Psoas muscle (tissue), 8 donors: ENCODE results near the gene TFDP1. TPM values are rescaled to one million over a fixed set of nuclear protein-coding genes. Genes with fewer than 3 reads are reported as not detected.

Experiments used
- ATAC-seq, 4 donors: fragments of 200-7000 bp; cut with Tn5 transposase; one replicate each; pipeline ENCODE4 v1.9.1; 2020; ENCODE audit warnings: moderate library complexity in 3 of 4, mild to moderate bottlenecking in 2 of 4
- DNase-seq, 2 donors: peaks; one replicate each; pipeline ENCODE4 v3.0.0-alpha.2; 2020
- H3K27ac ChIP-seq: fragments of 200-600 bp; one replicate; pipeline ENCODE4 v1.8.0; 2022
- H3K27me3 ChIP-seq, 3 donors: fragments of 200-600 bp in 1 of 3; one replicate each; pipeline versions ENCODE4 v1.6.1 to v1.8.0; 2013 to 2022; ENCODE audit warnings: low read length in 2 of 3, mild to moderate bottlenecking in 2 of 3, moderate library complexity in 1 of 3; ENCODE audit not compliant: insufficient read depth in 3 of 3
- H3K36me3 ChIP-seq, 2 donors: fragments of 200-600 bp in 1 of 2; one replicate each; pipeline versions ENCODE4 v1.6.1 to v1.8.0; 2013 to 2022; ENCODE audit warnings: low read depth in 1 of 2, mild to moderate bottlenecking in 1 of 2, moderate library complexity in 1 of 2; ENCODE audit not compliant: insufficient read depth in 1 of 2
- H3K4me1 ChIP-seq: fragments of 200-600 bp; one replicate; pipeline ENCODE4 v1.8.0; 2022
- H3K4me3 ChIP-seq: fragments of 200-600 bp; one replicate; pipeline ENCODE4 v1.8.0; 2022; ENCODE audit warnings: mild to moderate bottlenecking
- H3K9me3 ChIP-seq: fragments of 200-600 bp; one replicate; pipeline ENCODE4 v1.8.0; 2022
- WGBS, 3 donors: extraction: QIAGEN DNeasy Blood & Tissue Kit; methylation state at CpG; one replicate each; pipeline versions ENCODE4 v1.1.6 to v1.1.7; 2013; 5-methylcytosine and 5-hydroxymethylcytosine counted together
- intact Hi-C, 2 donors: fragments of 100-400 bp; cut with DNase I; formaldehyde crosslinking; loops; one replicate each; pipeline versions ENCODE4 v1.11.0 to v1.14.2; 2022
- polyA plus RNA-seq, 3 donors: library from polyadenylated mRNA; stranded (reverse); fragments of 200-250 nt; gene quantifications; one replicate each; pipeline ENCODE4 v1.2.3, GENCODE V29; 2013
- total RNA-seq, 4 donors: library from RNA; stranded (reverse); fragmentation: NEBNext Ultra II Directional in 2 of 4; extraction: Animal tissue kit (Norgen Biotek cat#: 25700) in 2 of 4; gene quantifications; one replicate each; pipeline versions ENCODE4 v1.2.1 to v1.2.4, GENCODE V29; 2021 to 2023
- TF ChIP-seq, protein P1 (sequence below): fragments of 200-600 bp; IDR thresholded peaks from one replicate; pipeline ENCODE4 v1.8.0; 2022; ENCODE audit warnings: antibody characterized with exemption
- donor health status: healthy with polysubstance abuse.
- donor health status: DM: no; HTN: no; CAD: no; lungs with moderate emphysema.
- donor health status: Bipolar disorder and iron deficiency.
- donor health status: healthy.
- donor health status: DM: yes; HTN: yes; CAD: no.
- donor health status: DM: no; HTN: no; CAD: no.
- donor health status: DM: no; HTN: no; CAD: no.
- donor health status: DM: yes; HTN: yes; CAD: no.

The TFDP1 gene
- total and polyA plus RNA-seq, 7 donors = 18.8 to 40.2 (median 31.4) TPM

- no peak overlapping the region for H3K27ac ChIP-seq
- WGBS, 3 donors = 73 to 80% (median 74%) methylated on average over 38 of the region's 38 CpGs
- DNase-seq = peak in 1 of 2 donors; percentile 16
- H3K4me1 ChIP-seq = peaks cover 4% of the 10 kb centered on the region
- peaks cover 0 to 10% of the 10 kb centered on the region in 2 donors for H3K36me3 ChIP-seq
- no peak for ATAC-seq
- H3K27me3 ChIP-seq = no peaks in the 10 kb centered on the region
- TF ChIP-seq, protein P1, sequence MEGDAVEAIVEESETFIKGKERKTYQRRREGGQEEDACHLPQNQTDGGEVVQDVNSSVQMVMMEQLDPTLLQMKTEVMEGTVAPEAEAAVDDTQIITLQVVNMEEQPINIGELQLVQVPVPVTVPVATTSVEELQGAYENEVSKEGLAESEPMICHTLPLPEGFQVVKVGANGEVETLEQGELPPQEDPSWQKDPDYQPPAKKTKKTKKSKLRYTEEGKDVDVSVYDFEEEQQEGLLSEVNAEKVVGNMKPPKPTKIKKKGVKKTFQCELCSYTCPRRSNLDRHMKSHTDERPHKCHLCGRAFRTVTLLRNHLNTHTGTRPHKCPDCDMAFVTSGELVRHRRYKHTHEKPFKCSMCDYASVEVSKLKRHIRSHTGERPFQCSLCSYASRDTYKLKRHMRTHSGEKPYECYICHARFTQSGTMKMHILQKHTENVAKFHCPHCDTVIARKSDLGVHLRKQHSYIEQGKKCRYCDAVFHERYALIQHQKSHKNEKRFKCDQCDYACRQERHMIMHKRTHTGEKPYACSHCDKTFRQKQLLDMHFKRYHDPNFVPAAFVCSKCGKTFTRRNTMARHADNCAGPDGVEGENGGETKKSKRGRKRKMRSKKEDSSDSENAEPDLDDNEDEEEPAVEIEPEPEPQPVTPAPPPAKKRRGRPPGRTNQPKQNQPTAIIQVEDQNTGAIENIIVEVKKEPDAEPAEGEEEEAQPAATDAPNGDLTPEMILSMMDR = no peak
- intact Hi-C loops = no loop called here
- no peak overlapping the region for H3K4me3 ChIP-seq
- no peaks in the 10 kb centered on the region for H3K9me3 ChIP-seq
Observed at GRCh38 chr13:113582841-113583631, 1.5 kb upstream of the TFDP1 start.

- Histone ChIP-seq H3K4me1 (peaks cover 4% of the 10 kb centered on the region), H3K27ac (no peak overlapping the region), H3K4me3 (peak overlapping the region; percentile 69), H3K36me3 (peaks cover 0 to 10% of the 10 kb centered on the region in 2 donors), H3K27me3 (no peaks in the 10 kb centered on the region), H3K9me3 (no peaks in the 10 kb centered on the region)
- TF ChIP-seq, protein P1 = no peak
- ATAC-seq (peak in 1 of 4 donors; percentile 48), DNase-seq (peak in 1 of 2 donors; percentile 42)
- intact Hi-C loops = no loop called here
- WGBS, 3 donors = 1 to 3% (median 3%) methylated on average over 33 to 105 of the region's 105 CpGs
Observed at GRCh38 chr13:113584870-113585671, 518 bp downstream of the TFDP1 start.

DNA sequence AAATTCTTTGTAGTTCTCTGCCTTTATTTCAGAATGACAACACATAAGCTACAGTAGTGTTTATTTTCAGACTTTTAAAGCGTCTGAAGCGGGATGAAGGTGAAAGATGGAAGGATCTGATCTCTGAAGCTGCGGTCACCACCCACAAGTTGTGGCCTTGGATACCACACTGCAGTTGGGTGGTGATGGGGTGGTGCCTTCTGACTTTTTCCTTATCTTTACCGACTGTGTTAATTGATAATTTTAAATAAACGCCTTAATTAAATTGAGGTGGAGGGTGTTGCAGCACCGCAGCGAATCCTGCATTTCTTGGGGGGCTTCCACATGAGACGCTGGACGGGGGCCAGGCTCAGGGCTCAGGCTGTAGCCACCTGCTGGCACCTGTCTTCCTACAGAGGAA, 1.3 kb downstream of the TFDP1 start:
- ATAC-seq (no peak), DNase-seq (no peak)
- Histone ChIP-seq H3K4me3 (peak overlapping the region; percentile 69), H3K4me1 (peaks cover 4% of the 10 kb centered on the region), H3K27ac (no peak overlapping the region), H3K27me3 (no peaks in the 10 kb centered on the region), H3K9me3 (no peaks in the 10 kb centered on the region), H3K36me3 (peaks cover 0 to 10% of the 10 kb centered on the region in 2 donors)
- TF ChIP-seq, protein P1 = no peak
- WGBS, 3 donors = 75 to 82% (median 78%) methylated on average over 9 of the region's 9 CpGs
- intact Hi-C loops = no loop called here

GRCh38 chr13:113586661-113587479, 2.3 kb downstream of the TFDP1 start:
- 92 to 94% (median 94%) methylated on average over 23 of the region's 23 CpGs for WGBS, 3 donors
- Histone ChIP-seq H3K4me1 (peaks cover 4% of the 10 kb centered on the region), H3K27ac (no peak overlapping the region), H3K36me3 (peaks cover 0 to 10% of the 10 kb centered on the region in 2 donors), H3K27me3 (no peaks in the 10 kb centered on the region), H3K4me3 (no peak overlapping the region), H3K9me3 (no peaks in the 10 kb centered on the region)
- intact Hi-C loops = no loop called here
- TF ChIP-seq, protein P1 = no peak
- ATAC-seq (no peak), DNase-seq (peak in 1 of 2 donors; percentile 15)
